Osteoblast (primary cell): ENCODE data around the gene POU6F2. TPM values are rescaled to one million over a fixed set of nuclear protein-coding genes. Genes with fewer than 3 reads are reported as not detected.

Source experiments
- DNase-seq: peaks from one replicate; pipeline ENCODE4 v3.0.0; 2011; ENCODE audit warnings: low spot score, mixed read lengths; ENCODE audit not compliant: insufficient read length; ENCODE audit errors: missing footprints
- H2AFZ ChIP-seq: 2 replicates; pipeline ENCODE4 v1.6.0; 2011; ENCODE audit warnings: mild to moderate bottlenecking, low read length
- H3K27ac ChIP-seq: 2 replicates; pipeline ENCODE4 v1.5.1; 2011; ENCODE audit warnings: mild to moderate bottlenecking, low read depth, low read length, moderate library complexity
- H3K27me3 ChIP-seq: 2 replicates; pipeline ENCODE4 v1.6.0; 2012; ENCODE audit warnings: mild to moderate bottlenecking, control low read depth, inconsistent platforms, low read length, moderate library complexity; ENCODE audit not compliant: insufficient read depth
- H3K36me3 ChIP-seq: 2 replicates; pipeline ENCODE4 v1.5.1; 2011; ENCODE audit warnings: mild to moderate bottlenecking, low read length, control low read depth, moderate library complexity; ENCODE audit not compliant: insufficient read depth
- H3K4me1 ChIP-seq: 2 replicates; pipeline ENCODE4 v1.5.1; 2011; ENCODE audit warnings: mild to moderate bottlenecking, low read length, control low read depth, moderate library complexity; ENCODE audit not compliant: insufficient read depth
- H3K4me2 ChIP-seq: 2 replicates; pipeline ENCODE4 v1.6.0; 2011; ENCODE audit warnings: mild to moderate bottlenecking, low read length; ENCODE audit not compliant: insufficient read depth
- H3K4me3 ChIP-seq: fragments of 200-600 bp; sonication (generic); 3 replicates; pipeline ENCODE4 v1.5.1; 2012; ENCODE audit warnings: mild to moderate bottlenecking, low read length, inconsistent platforms; ENCODE audit not compliant: insufficient read depth
- H3K79me2 ChIP-seq: 2 replicates; pipeline ENCODE4 v1.6.0; 2012; ENCODE audit warnings: mild to moderate bottlenecking, low read length, control low read depth, inconsistent platforms; ENCODE audit not compliant: insufficient read depth
- H3K9me3 ChIP-seq: 2 replicates; pipeline ENCODE4 v1.5.1; 2011; ENCODE audit warnings: low read depth, low read length, control low read depth
- H4K20me1 ChIP-seq: 2 replicates; pipeline ENCODE4 v1.6.0; 2012; ENCODE audit warnings: mild to moderate bottlenecking, low read length, control low read depth; ENCODE audit not compliant: insufficient read depth
- CTCF ChIP-seq: IDR thresholded peaks from 2 replicates; pipeline ENCODE4 v1.5.1; 2011; ENCODE audit warnings: mild to moderate bottlenecking, low read depth, low read length, moderate library complexity; ENCODE audit errors: extremely low read depth
- total RNA-seq: library from RNA; depleted of rRNA; stranded (reverse); fragments of >200 nt; gene quantifications from 2 replicates; pipeline ENCODE4 v1.2.3, GENCODE V29; 2012

Gene POU6F2
- total RNA-seq, 1 donor: not detected

DNA sequence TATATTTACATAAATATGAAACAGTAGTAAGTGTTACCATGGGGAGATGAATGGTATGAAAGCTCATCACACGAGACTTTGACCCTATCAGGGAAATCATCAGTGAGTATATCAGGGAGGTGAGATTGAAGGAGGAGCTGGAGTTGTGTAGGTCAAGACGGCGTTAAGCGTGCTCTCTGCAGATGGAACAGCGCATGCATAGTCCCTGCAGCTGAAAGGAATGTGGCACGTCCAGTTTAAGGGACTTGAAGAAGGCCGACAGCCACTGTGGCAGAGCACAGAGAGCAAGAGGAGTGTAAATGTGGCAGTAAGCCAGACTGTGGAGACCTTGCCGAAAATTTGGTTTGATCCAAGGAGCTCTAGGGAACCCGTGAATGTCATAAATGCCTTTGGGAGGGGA, 38.9 kb downstream of the POU6F2 start:
- no peak overlapping the region for H3K27ac ChIP-seq
- TF ChIP-seq CTCF: no peak
- no peak overlapping the region for H3K4me3 ChIP-seq
- no peaks in the 10 kb centered on the region for H3K4me1 ChIP-seq
- H3K36me3 ChIP-seq: no peaks in the 10 kb centered on the region
- H3K9me3 ChIP-seq: no peaks in the 10 kb centered on the region
- H3K79me2 ChIP-seq: no peaks in the 10 kb centered on the region
- no peak overlapping the region for H3K4me2 ChIP-seq
- no peak overlapping the region for H2AFZ ChIP-seq
- H3K27me3 ChIP-seq: no peaks in the 10 kb centered on the region
- H4K20me1 ChIP-seq: no peaks in the 10 kb centered on the region
- DNase-seq: no peak

DNA sequence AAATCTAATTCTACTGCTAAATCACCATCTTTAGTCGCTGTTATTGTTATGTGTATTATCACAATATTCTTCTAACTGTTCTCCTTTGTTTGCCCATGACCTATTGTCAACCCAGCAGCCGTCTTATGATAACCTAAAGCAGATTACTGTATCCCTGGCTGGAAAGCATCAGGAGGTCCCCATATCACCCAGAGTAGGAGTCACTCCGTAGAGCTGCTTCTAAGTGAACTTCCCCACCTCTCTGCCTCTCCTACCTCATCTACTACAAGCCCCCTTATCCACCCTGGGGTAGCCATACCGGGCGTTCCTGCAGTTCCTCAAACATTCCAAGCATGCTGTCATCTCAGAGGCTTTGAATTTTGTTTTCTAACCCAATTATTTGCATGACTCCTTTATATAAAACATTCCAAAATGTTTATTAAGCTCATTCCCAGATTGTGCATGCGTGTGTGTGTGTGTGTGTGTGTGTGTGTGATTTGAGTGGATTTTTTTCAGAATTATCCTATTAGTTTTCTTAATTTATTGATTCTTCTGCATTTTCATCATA, 39.7 kb downstream of the POU6F2 start:
- H3K9me3 ChIP-seq: no peaks in the 10 kb centered on the region
- H3K79me2 ChIP-seq: no peaks in the 10 kb centered on the region
- no peaks in the 10 kb centered on the region for H3K36me3 ChIP-seq
- H3K27ac ChIP-seq: no peak overlapping the region
- no peak for DNase-seq
- H4K20me1 ChIP-seq: no peaks in the 10 kb centered on the region
- no peaks in the 10 kb centered on the region for H3K4me1 ChIP-seq
- no peak overlapping the region for H3K4me3 ChIP-seq
- no peak overlapping the region for H2AFZ ChIP-seq
- H3K27me3 ChIP-seq: no peaks in the 10 kb centered on the region
- H3K4me2 ChIP-seq: no peak overlapping the region
- TF ChIP-seq CTCF: no peak

GRCh38 chr7:39022796-39023195, 45.1 kb downstream of the POU6F2 start:
- Histone ChIP-seq H3K27ac (no peak overlapping the region), H3K27me3 (no peaks in the 10 kb centered on the region), H3K36me3 (no peaks in the 10 kb centered on the region), H3K9me3 (no peaks in the 10 kb centered on the region), H3K4me1 (no peaks in the 10 kb centered on the region), H3K4me3 (no peak overlapping the region), H3K4me2 (no peak overlapping the region), H3K79me2 (no peaks in the 10 kb centered on the region), H4K20me1 (no peaks in the 10 kb centered on the region), H2AFZ (no peak overlapping the region)
- no peak for TF ChIP-seq CTCF
- no peak for DNase-seq

GRCh38 chr7:39027491-39027890, 49.8 kb downstream of the POU6F2 start:
- H3K9me3 ChIP-seq: no peaks in the 10 kb centered on the region
- no peak overlapping the region for H3K4me3 ChIP-seq
- no peak overlapping the region for H3K4me2 ChIP-seq
- DNase-seq: no peak
- no peak for TF ChIP-seq CTCF
- no peak overlapping the region for H2AFZ ChIP-seq
- H3K79me2 ChIP-seq: no peaks in the 10 kb centered on the region
- no peaks in the 10 kb centered on the region for H3K36me3 ChIP-seq
- H3K27ac ChIP-seq: no peak overlapping the region
- no peaks in the 10 kb centered on the region for H4K20me1 ChIP-seq
- no peaks in the 10 kb centered on the region for H3K4me1 ChIP-seq
- H3K27me3 ChIP-seq: no peaks in the 10 kb centered on the region
